Astrocyte (in vitro differentiated cells and primary cell): ENCODE data around the gene GOLPH3L. TPM values are rescaled to one million over a fixed set of nuclear protein-coding genes. Genes with fewer than 3 reads are reported as not detected.

Source experiments
- DNase-seq: peaks from one replicate; pipeline ENCODE4 v3.0.0-alpha.2; 2010; ENCODE audit warnings: low read depth
- FAIRE-seq: peaks from 2 replicates; lab custom pipeline; 2011; peaks lifted over from hg19 to GRCh38; lab: Jason Lieb, UNC
- H2AFZ ChIP-seq: 2 replicates; pipeline ENCODE4 v1.6.0; 2012; ENCODE audit warnings: low read depth, low read length, inconsistent platforms
- H3K27ac ChIP-seq: 2 replicates; pipeline ENCODE4 v1.5.1; 2011; ENCODE audit warnings: low read depth, low read length, inconsistent platforms
- H3K27me3 ChIP-seq: 2 replicates; pipeline ENCODE4 v1.6.0; 2011; ENCODE audit warnings: low read length, inconsistent platforms; ENCODE audit not compliant: insufficient read depth
- H3K36me3 ChIP-seq: 2 replicates; pipeline ENCODE4 v1.5.1; 2011; ENCODE audit warnings: low read length, inconsistent platforms; ENCODE audit not compliant: insufficient read depth
- H3K4me1 ChIP-seq: 2 replicates; pipeline ENCODE4 v1.5.1; 2011; ENCODE audit warnings: low read length, inconsistent platforms; ENCODE audit not compliant: insufficient read depth
- H3K4me2 ChIP-seq: 2 replicates; pipeline ENCODE4 v1.6.0; 2012; ENCODE audit warnings: low read length, inconsistent platforms
- H3K4me3 ChIP-seq: 2 replicates; pipeline ENCODE4 v1.5.1; 2011; ENCODE audit warnings: low read depth, mild to moderate bottlenecking, low read length, inconsistent platforms; ENCODE audit not compliant: insufficient read depth
- H3K79me2 ChIP-seq: 2 replicates; pipeline ENCODE4 v1.6.0; 2012; ENCODE audit warnings: mild to moderate bottlenecking, low read length, inconsistent platforms; ENCODE audit not compliant: insufficient read depth
- H3K9ac ChIP-seq: 2 replicates; pipeline ENCODE4 v1.6.0; 2012; ENCODE audit warnings: mild to moderate bottlenecking, low read length, inconsistent platforms
- H3K9me3 ChIP-seq: 2 replicates; pipeline ENCODE4 v1.5.1; 2012; ENCODE audit warnings: low read depth, mild to moderate bottlenecking, low read length, inconsistent platforms; ENCODE audit not compliant: insufficient read depth
- H4K20me1 ChIP-seq: 2 replicates; pipeline ENCODE4 v1.6.0; 2012; ENCODE audit warnings: low read length, inconsistent platforms; ENCODE audit not compliant: insufficient read depth
- H3K27ac Mint-ChIP-seq: one replicate; pipeline ENCODE4 v1.8.0; 2021; ENCODE audit warnings: mild to moderate bottlenecking, mixed read lengths; ENCODE audit not compliant: unreplicated experiment
- H3K27me3 Mint-ChIP-seq: one replicate; pipeline ENCODE4 v1.8.0; 2021; ENCODE audit warnings: low read depth, mixed read lengths; ENCODE audit not compliant: unreplicated experiment
- H3K36me3 Mint-ChIP-seq: one replicate; pipeline ENCODE4 v1.8.0; 2021; ENCODE audit warnings: low read depth, mixed read lengths; ENCODE audit not compliant: unreplicated experiment
- H3K4me1 Mint-ChIP-seq: one replicate; pipeline ENCODE4 v1.8.0; 2021; ENCODE audit warnings: low read depth, mixed read lengths; ENCODE audit not compliant: unreplicated experiment
- H3K4me3 Mint-ChIP-seq: one replicate; pipeline ENCODE4 v1.8.0; 2021; ENCODE audit warnings: mild to moderate bottlenecking, moderate library complexity, mixed read lengths; ENCODE audit not compliant: unreplicated experiment
- H3K9me3 Mint-ChIP-seq: one replicate; pipeline ENCODE4 v1.8.0; 2021; ENCODE audit warnings: mild to moderate bottlenecking, mixed read lengths; ENCODE audit not compliant: unreplicated experiment
- EZH2 ChIP-seq: IDR thresholded peaks from 2 replicates; pipeline ENCODE4 v1.6.1; 2012; ENCODE audit warnings: mild to moderate bottlenecking, low read length, inconsistent platforms; ENCODE audit not compliant: insufficient read depth
- total RNA-seq: library from RNA; stranded (reverse); gene quantifications from 2 replicates; pipeline ENCODE4 v1.2.1, GENCODE V29; 2021
- TF ChIP-seq, protein P1 (sequence below): IDR thresholded peaks from 2 replicates; pipeline ENCODE4 v1.5.1; 2011; ENCODE audit warnings: low read depth, mild to moderate bottlenecking, inconsistent platforms, low read length, moderate library complexity; ENCODE audit not compliant: insufficient read depth

Gene GOLPH3L
- total RNA-seq, 1 donor from 2014 or later, result 20.9 TPM

GRCh38 chr1:150706091-150706490 is 9.1 kb upstream of the GOLPH3L start:
- Mint-ChIP-seq H3K4me1 (no peaks in the 10 kb centered on the region), H3K27ac (no peak overlapping the region), H3K4me3 (no peak overlapping the region), H3K27me3 (no peaks in the 10 kb centered on the region), H3K9me3 (no peaks in the 10 kb centered on the region), H3K36me3 (no peaks in the 10 kb centered on the region)
- Histone ChIP-seq H2AFZ (no peak overlapping the region), H3K4me3 (no peak overlapping the region), H3K9me3 (no peaks in the 10 kb centered on the region), H3K27me3 (peaks cover 2% of the 10 kb centered on the region), H3K27ac (no peak overlapping the region), H3K4me2 (no peak overlapping the region), H3K9ac (no peak overlapping the region), H3K4me1 (no peaks in the 10 kb centered on the region), H4K20me1 (no peaks in the 10 kb centered on the region), H3K79me2 (no peaks in the 10 kb centered on the region), H3K36me3 (no peaks in the 10 kb centered on the region)
- TF ChIP-seq EZH2, result no peak
- TF ChIP-seq, protein P1, sequence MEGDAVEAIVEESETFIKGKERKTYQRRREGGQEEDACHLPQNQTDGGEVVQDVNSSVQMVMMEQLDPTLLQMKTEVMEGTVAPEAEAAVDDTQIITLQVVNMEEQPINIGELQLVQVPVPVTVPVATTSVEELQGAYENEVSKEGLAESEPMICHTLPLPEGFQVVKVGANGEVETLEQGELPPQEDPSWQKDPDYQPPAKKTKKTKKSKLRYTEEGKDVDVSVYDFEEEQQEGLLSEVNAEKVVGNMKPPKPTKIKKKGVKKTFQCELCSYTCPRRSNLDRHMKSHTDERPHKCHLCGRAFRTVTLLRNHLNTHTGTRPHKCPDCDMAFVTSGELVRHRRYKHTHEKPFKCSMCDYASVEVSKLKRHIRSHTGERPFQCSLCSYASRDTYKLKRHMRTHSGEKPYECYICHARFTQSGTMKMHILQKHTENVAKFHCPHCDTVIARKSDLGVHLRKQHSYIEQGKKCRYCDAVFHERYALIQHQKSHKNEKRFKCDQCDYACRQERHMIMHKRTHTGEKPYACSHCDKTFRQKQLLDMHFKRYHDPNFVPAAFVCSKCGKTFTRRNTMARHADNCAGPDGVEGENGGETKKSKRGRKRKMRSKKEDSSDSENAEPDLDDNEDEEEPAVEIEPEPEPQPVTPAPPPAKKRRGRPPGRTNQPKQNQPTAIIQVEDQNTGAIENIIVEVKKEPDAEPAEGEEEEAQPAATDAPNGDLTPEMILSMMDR, result no peak
- no peak for DNase-seq
- FAIRE-seq, result no peak

- Histone ChIP-seq H3K9ac (no peak overlapping the region), H4K20me1 (no peaks in the 10 kb centered on the region), H3K27me3 (peaks cover 2% of the 10 kb centered on the region), H3K9me3 (no peaks in the 10 kb centered on the region), H3K4me3 (no peak overlapping the region), H3K27ac (no peak overlapping the region), H3K36me3 (no peaks in the 10 kb centered on the region), H3K79me2 (no peaks in the 10 kb centered on the region), H3K4me2 (no peak overlapping the region), H3K4me1 (no peaks in the 10 kb centered on the region), H2AFZ (no peak overlapping the region)
- TF ChIP-seq, protein P1, result no peak
- TF ChIP-seq EZH2, result no peak
- H3K27me3 Mint-ChIP-seq, result no peaks in the 10 kb centered on the region
- FAIRE-seq, result no peak
- no peaks in the 10 kb centered on the region for H3K9me3 Mint-ChIP-seq
- no peaks in the 10 kb centered on the region for H3K36me3 Mint-ChIP-seq
- H3K4me1 Mint-ChIP-seq, result no peaks in the 10 kb centered on the region
- no peak overlapping the region for H3K4me3 Mint-ChIP-seq
- no peak for DNase-seq
- no peak overlapping the region for H3K27ac Mint-ChIP-seq
Measured at GRCh38 chr1:150703427-150703826, 6.5 kb upstream of the GOLPH3L start.

DNA sequence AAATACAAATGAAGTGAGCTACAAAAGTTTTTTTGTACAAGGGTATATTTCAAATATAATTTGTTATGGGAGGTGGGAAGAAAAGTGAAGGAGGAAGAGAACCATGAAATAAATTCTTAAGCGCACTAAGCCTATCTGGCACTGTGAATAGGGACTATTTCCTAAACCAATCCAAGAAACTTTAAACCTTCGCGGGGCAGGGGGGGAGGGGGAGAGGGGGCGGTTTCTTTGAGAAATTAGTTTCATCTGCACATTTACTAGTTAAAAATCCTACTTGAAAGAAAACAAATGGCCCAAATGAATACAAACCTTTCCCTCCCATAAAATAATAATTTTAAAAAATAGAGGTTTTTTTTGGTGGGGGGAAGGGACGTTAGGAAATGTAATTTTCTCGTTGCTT is 364 bp downstream of the GOLPH3L start:
- H3K9ac ChIP-seq, result peak overlapping the region; percentile 77
- peak overlapping the region; percentile 100 for H3K4me3 Mint-ChIP-seq
- DNase-seq (no peak), FAIRE-seq (no peak)
- no peaks in the 10 kb centered on the region for H3K36me3 Mint-ChIP-seq
- H4K20me1 ChIP-seq, result peaks cover 4% of the 10 kb centered on the region
- H3K4me2 ChIP-seq, result peak overlapping the region; percentile 83
- H3K27ac ChIP-seq, result peak overlapping the region; percentile 55
- H3K27me3 Mint-ChIP-seq, result no peaks in the 10 kb centered on the region
- H3K27ac Mint-ChIP-seq, result peak overlapping the region; percentile 96
- peaks cover under 1% of the 10 kb centered on the region for H3K27me3 ChIP-seq
- no peaks in the 10 kb centered on the region for H3K9me3 Mint-ChIP-seq
- peaks cover 5% of the 10 kb centered on the region for H3K4me1 Mint-ChIP-seq
- TF ChIP-seq, protein P1, result no peak
- no peak for TF ChIP-seq EZH2
- peak overlapping the region; percentile 97 for H3K4me3 ChIP-seq
- peaks cover 9% of the 10 kb centered on the region for H3K36me3 ChIP-seq
- H3K9me3 ChIP-seq, result no peaks in the 10 kb centered on the region
- H3K4me1 ChIP-seq, result peaks cover 7% of the 10 kb centered on the region
- peak overlapping the region; percentile 84 for H2AFZ ChIP-seq
- H3K79me2 ChIP-seq, result peaks cover 20% of the 10 kb centered on the region
